GM18870 (cell line): ENCODE data around the gene PPP1R12B.
A peak's percentile ranks its signal among the peaks of the same experiment; 100 is the strongest.
"Not testable (repeated sequence)": the region's sequence is repeated elsewhere in the genome, so short reads cannot be mapped to it uniquely, and the experiment has no call there.

Experiments
- ATAC-seq: cut with Tn5 transposase; IDR thresholded peaks from one replicate; pipeline ENCODE4 v1.9.1; 2021; ENCODE audit warnings: moderate library complexity; ENCODE audit not compliant: unreplicated experiment

The PPP1R12B gene

GRCh38 chr1:202553560-202554038 is 205.1 kb downstream of the PPP1R12B start:
- ATAC-seq = no peak

GRCh38 chr1:202554619-202555018 is 206.1 kb downstream of the PPP1R12B start:
- not testable (repeated sequence) for ATAC-seq

- not testable (repeated sequence) for ATAC-seq
Observed at GRCh38 chr1:202556037-202556436, 207.5 kb downstream of the PPP1R12B start.

- ATAC-seq = not testable (repeated sequence)
Observed at GRCh38 chr1:202557662-202558061, 209.2 kb downstream of the PPP1R12B start.

GRCh38 chr1:202561240-202561639 is 212.7 kb downstream of the PPP1R12B start:
- ATAC-seq = no peak

- ATAC-seq = no peak
Observed at GRCh38 chr1:202561726-202562443, 213.4 kb downstream of the PPP1R12B start.

- ATAC-seq = no peak
Observed at GRCh38 chr1:202562444-202563060, 214.1 kb downstream of the PPP1R12B start.

GRCh38 chr1:202563818-202564217 is 215.3 kb downstream of the PPP1R12B start:
- ATAC-seq = no peak

GRCh38 chr1:202564958-202565495 is 216.5 kb downstream of the PPP1R12B start:
- ATAC-seq = no peak

GRCh38 chr1:202565890-202566602 is 217.5 kb downstream of the PPP1R12B start:
- ATAC-seq = peak; percentile 64

GRCh38 chr1:202567738-202568137 is 219.2 kb downstream of the PPP1R12B start:
- ATAC-seq = no peak

- ATAC-seq = no peak
Observed at GRCh38 chr1:202568410-202568809, 219.9 kb downstream of the PPP1R12B start.

- no peak for ATAC-seq
Observed at GRCh38 chr1:202568826-202569225, 220.3 kb downstream of the PPP1R12B start.

- no peak for ATAC-seq
Observed at GRCh38 chr1:202569393-202570322, 221.2 kb downstream of the PPP1R12B start.

GRCh38 chr1:202571719-202572339 is 223.3 kb downstream of the PPP1R12B start:
- no peak for ATAC-seq

GRCh38 chr1:202572867-202573266 is 224.4 kb downstream of the PPP1R12B start:
- ATAC-seq = no peak

- ATAC-seq = no peak
Observed at GRCh38 chr1:202575918-202576653, 227.6 kb downstream of the PPP1R12B start.

GRCh38 chr1:202576816-202577215 is 228.3 kb downstream of the PPP1R12B start:
- ATAC-seq = no peak

GRCh38 chr1:202577381-202577780 is 228.9 kb downstream of the PPP1R12B start:
- ATAC-seq = no peak
